Neural cell (in vitro differentiated cells): ENCODE results near the gene ERH. TPM values are rescaled to one million over a fixed set of nuclear protein-coding genes. Genes with fewer than 3 reads are reported as not detected.

Source experiments
- H2AFZ ChIP-seq: fragments of 200-600, 300-800 bp; sonication (generic), shearing (Covaris generic); 2 replicates; pipeline ENCODE4 v1.6.0; 2014; ENCODE audit warnings: low read depth, mild to moderate bottlenecking, antibody characterized with exemption, low read length, moderate library complexity
- H3F3A ChIP-seq: fragments of 200-600 bp; shearing (Covaris generic); 2 replicates; pipeline ENCODE4 v1.6.1; 2016; ENCODE audit warnings: mild to moderate bottlenecking, moderate library complexity, mixed read lengths, antibody characterized with exemption, low read length; ENCODE audit not compliant: insufficient read depth, poor library complexity, severe bottlenecking
- H3K27ac ChIP-seq: fragments of 200-600, 300-800 bp; sonication (generic), shearing (Covaris generic); 2 replicates; pipeline ENCODE4 v1.5.1; 2014; ENCODE audit warnings: mild to moderate bottlenecking, low read length, moderate library complexity
- H3K27me3 ChIP-seq: fragments of 300-800, 200-600 bp; sonication (generic), shearing (Covaris generic); 2 replicates; pipeline ENCODE4 v1.6.0; 2014; ENCODE audit warnings: mild to moderate bottlenecking, low read depth, low read length, moderate library complexity; ENCODE audit not compliant: insufficient read depth
- H3K36me3 ChIP-seq: fragments of 300-800, 200-600 bp; sonication (generic), shearing (Covaris generic); 2 replicates; pipeline ENCODE4 v1.5.1; 2014; ENCODE audit warnings: mild to moderate bottlenecking, antibody characterized with exemption, low read length, moderate library complexity; ENCODE audit not compliant: insufficient read depth
- H3K4me2 ChIP-seq: fragments of 300-800, 200-600 bp; sonication (generic), shearing (Covaris generic); 2 replicates; pipeline ENCODE4 v1.6.0; 2014; ENCODE audit warnings: mild to moderate bottlenecking, low read length
- H3K4me3 ChIP-seq: fragments of 300-800, 200-600 bp; sonication (generic), shearing (Covaris generic); 2 replicates; pipeline ENCODE4 v1.5.1; 2014; ENCODE audit warnings: mild to moderate bottlenecking, low read length, moderate library complexity
- H3K79me2 ChIP-seq: fragments of 200-600 bp; shearing (Covaris generic); replicated peaks from 2 replicates; pipeline ENCODE4 v1.6.0; 2014; ENCODE audit warnings: mild to moderate bottlenecking, low read length, moderate library complexity; ENCODE audit not compliant: insufficient read depth
- H3K9ac ChIP-seq: fragments of 300-800, 200-600 bp; sonication (generic), shearing (Covaris generic); 2 replicates; pipeline ENCODE4 v1.6.1; 2016; ENCODE audit warnings: mild to moderate bottlenecking, low read length, mixed read lengths
- H3K9me2 ChIP-seq: fragments of 200-600 bp; shearing (Covaris generic); 2 replicates; pipeline ENCODE4 v1.6.1; 2016; ENCODE audit warnings: mild to moderate bottlenecking, low read length, mixed read lengths; ENCODE audit not compliant: insufficient read depth
- H3K9me3 ChIP-seq: fragments of 200-600, 300-800 bp; sonication (generic), shearing (Covaris generic); 2 replicates; pipeline ENCODE4 v1.6.1; 2016; ENCODE audit warnings: mild to moderate bottlenecking, mixed run types, low read length, moderate library complexity, mixed read lengths
- H4K20me1 ChIP-seq: fragments of 200-600 bp; shearing (Covaris generic); 2 replicates; pipeline ENCODE4 v1.6.1; 2016; ENCODE audit warnings: mild to moderate bottlenecking, mixed run types; ENCODE audit not compliant: insufficient read depth
- EP300 ChIP-seq: fragments of 450-650 bp; conservative IDR thresholded peaks from 2 replicates; pipeline ENCODE4 v1.6.1; 2014; ENCODE audit warnings: antibody characterized with exemption, mild to moderate bottlenecking, moderate library complexity; ENCODE audit not compliant: poor library complexity, severe bottlenecking
- EZH2 ChIP-seq: fragments of 200-600, 300-800 bp; shearing (Covaris generic), sonication (generic); IDR thresholded peaks from 2 replicates; pipeline ENCODE4 v1.6.1; 2014; ENCODE audit warnings: antibody characterized with exemption, low read length, borderline replicate concordance, mild to moderate bottlenecking; ENCODE audit not compliant: insufficient read depth, poor library complexity, severe bottlenecking
- MXI1 ChIP-seq: fragments of 450-650 bp; conservative IDR thresholded peaks from 2 replicates; pipeline ENCODE4 v1.6.1; 2014; ENCODE audit warnings: antibody characterized with exemption, mild to moderate bottlenecking; ENCODE audit not compliant: poor library complexity, severe bottlenecking
- POLR2AphosphoS5 ChIP-seq: IDR thresholded peaks from 2 replicates; pipeline ENCODE4 v1.6.1; 2012
- RAD21 ChIP-seq: fragments of 450-650 bp; conservative IDR thresholded peaks from 2 replicates; pipeline ENCODE4 v1.6.1; 2014; ENCODE audit warnings: antibody characterized with exemption, mild to moderate bottlenecking, moderate library complexity
- SMC3 ChIP-seq: fragments of 450-650 bp; conservative IDR thresholded peaks from 2 replicates; pipeline ENCODE4 v1.6.1; 2014; ENCODE audit warnings: antibody characterized with exemption, mild to moderate bottlenecking, moderate library complexity; ENCODE audit not compliant: poor library complexity
- TAF1 ChIP-seq: IDR thresholded peaks from 2 replicates; pipeline ENCODE4 v1.6.1; 2012; ENCODE audit warnings: low read depth
- polyA plus RNA-seq: library from polyadenylated mRNA; depleted of rRNA; stranded (reverse); fragments of >200 nt; gene quantifications from 2 replicates; pipeline ENCODE4 v1.2.3, GENCODE V29; 2014
- TF ChIP-seq, protein P1 (sequence below): fragments of 450-650 bp; IDR thresholded peaks from 2 replicates; pipeline ENCODE4 v1.5.1; 2014; ENCODE audit warnings: antibody characterized with exemption, mild to moderate bottlenecking, moderate library complexity; ENCODE audit not compliant: poor library complexity, severe bottlenecking
- TF ChIP-seq, protein P2 (sequence below): IDR thresholded peaks from 2 replicates; pipeline ENCODE4 v1.6.1; 2012; ENCODE audit warnings: borderline replicate concordance

ERH gene
- polyA plus RNA-seq, 1 donor from 2014 or later = 480 TPM

DNA sequence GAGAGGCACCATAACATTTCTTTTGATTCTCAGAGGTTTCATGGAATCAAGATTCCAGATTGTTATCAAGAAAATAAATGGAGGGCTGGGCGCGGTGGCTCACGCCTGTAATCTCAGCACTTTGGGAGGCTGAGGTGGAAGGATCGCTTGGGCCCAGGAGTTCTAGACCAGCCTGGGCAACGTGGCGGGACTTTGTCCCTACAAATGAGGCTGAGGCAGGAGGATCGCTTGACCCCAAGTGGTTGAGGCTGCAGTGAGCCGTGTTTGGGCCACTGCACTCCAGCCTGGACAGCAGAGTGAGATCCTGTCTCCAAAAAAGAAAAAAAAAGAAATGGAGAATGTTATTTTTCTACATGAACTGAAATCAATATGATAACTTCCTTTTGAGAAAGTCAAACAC is 1.7 kb upstream of the ERH start:
- H2AFZ ChIP-seq = no peak overlapping the region
- H3K4me3 ChIP-seq = peak overlapping the region; percentile 80
- TF ChIP-seq TAF1 = no peak
- TF ChIP-seq, protein P1, sequence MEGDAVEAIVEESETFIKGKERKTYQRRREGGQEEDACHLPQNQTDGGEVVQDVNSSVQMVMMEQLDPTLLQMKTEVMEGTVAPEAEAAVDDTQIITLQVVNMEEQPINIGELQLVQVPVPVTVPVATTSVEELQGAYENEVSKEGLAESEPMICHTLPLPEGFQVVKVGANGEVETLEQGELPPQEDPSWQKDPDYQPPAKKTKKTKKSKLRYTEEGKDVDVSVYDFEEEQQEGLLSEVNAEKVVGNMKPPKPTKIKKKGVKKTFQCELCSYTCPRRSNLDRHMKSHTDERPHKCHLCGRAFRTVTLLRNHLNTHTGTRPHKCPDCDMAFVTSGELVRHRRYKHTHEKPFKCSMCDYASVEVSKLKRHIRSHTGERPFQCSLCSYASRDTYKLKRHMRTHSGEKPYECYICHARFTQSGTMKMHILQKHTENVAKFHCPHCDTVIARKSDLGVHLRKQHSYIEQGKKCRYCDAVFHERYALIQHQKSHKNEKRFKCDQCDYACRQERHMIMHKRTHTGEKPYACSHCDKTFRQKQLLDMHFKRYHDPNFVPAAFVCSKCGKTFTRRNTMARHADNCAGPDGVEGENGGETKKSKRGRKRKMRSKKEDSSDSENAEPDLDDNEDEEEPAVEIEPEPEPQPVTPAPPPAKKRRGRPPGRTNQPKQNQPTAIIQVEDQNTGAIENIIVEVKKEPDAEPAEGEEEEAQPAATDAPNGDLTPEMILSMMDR = no peak
- no peak for TF ChIP-seq POLR2AphosphoS5
- no peak for TF ChIP-seq SMC3
- no peak for TF ChIP-seq EZH2
- TF ChIP-seq, protein P2, sequence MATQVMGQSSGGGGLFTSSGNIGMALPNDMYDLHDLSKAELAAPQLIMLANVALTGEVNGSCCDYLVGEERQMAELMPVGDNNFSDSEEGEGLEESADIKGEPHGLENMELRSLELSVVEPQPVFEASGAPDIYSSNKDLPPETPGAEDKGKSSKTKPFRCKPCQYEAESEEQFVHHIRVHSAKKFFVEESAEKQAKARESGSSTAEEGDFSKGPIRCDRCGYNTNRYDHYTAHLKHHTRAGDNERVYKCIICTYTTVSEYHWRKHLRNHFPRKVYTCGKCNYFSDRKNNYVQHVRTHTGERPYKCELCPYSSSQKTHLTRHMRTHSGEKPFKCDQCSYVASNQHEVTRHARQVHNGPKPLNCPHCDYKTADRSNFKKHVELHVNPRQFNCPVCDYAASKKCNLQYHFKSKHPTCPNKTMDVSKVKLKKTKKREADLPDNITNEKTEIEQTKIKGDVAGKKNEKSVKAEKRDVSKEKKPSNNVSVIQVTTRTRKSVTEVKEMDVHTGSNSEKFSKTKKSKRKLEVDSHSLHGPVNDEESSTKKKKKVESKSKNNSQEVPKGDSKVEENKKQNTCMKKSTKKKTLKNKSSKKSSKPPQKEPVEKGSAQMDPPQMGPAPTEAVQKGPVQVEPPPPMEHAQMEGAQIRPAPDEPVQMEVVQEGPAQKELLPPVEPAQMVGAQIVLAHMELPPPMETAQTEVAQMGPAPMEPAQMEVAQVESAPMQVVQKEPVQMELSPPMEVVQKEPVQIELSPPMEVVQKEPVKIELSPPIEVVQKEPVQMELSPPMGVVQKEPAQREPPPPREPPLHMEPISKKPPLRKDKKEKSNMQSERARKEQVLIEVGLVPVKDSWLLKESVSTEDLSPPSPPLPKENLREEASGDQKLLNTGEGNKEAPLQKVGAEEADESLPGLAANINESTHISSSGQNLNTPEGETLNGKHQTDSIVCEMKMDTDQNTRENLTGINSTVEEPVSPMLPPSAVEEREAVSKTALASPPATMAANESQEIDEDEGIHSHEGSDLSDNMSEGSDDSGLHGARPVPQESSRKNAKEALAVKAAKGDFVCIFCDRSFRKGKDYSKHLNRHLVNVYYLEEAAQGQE = no peak
- no peak for TF ChIP-seq MXI1
- no peak for TF ChIP-seq RAD21
- no peak for TF ChIP-seq EP300
- peaks cover 5% of the 10 kb centered on the region for H3F3A ChIP-seq
- no peaks in the 10 kb centered on the region for H3K9me2 ChIP-seq
- H3K9me3 ChIP-seq = no peaks in the 10 kb centered on the region
- peaks cover 1% of the 10 kb centered on the region for H3K36me3 ChIP-seq
- H3K27me3 ChIP-seq = no peaks in the 10 kb centered on the region
- H4K20me1 ChIP-seq = no peaks in the 10 kb centered on the region
- H3K4me2 ChIP-seq = peak overlapping the region; percentile 89
- H3K27ac ChIP-seq = peak overlapping the region; percentile 93
- H3K9ac ChIP-seq = peak overlapping the region; percentile 94
- peaks cover 88% of the 10 kb centered on the region for H3K79me2 ChIP-seq

DNA sequence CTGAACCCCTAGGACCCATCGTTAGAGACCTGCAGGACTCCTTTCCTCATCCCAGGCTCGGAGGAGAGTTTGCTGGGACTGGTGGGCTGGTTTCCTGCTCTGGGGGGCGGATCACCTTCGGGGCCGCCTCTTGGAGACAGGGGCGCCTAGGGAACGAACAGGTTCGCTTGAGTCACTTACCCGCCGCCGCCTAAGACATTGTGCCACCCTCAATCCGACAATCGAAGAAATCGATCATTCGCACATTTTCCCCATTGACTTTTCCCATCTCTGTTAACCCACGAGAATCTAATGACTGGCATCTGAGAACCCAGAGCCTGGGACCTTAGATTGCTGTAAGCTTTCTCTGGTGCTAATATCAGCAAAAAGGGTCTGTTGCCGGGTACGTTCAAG is 715 bp upstream of the ERH start:
- Histone ChIP-seq H3K79me2 (peaks cover 88% of the 10 kb centered on the region), H3F3A (peaks cover 5% of the 10 kb centered on the region), H3K36me3 (no peaks in the 10 kb centered on the region), H3K9ac (peak overlapping the region; percentile 94), H3K9me3 (no peaks in the 10 kb centered on the region), H4K20me1 (no peaks in the 10 kb centered on the region), H2AFZ (peak overlapping the region; percentile 46), H3K9me2 (no peaks in the 10 kb centered on the region), H3K4me2 (peak overlapping the region; percentile 89), H3K27me3 (no peaks in the 10 kb centered on the region), H3K27ac (peak overlapping the region; percentile 93), H3K4me3 (peak overlapping the region; percentile 80)
- TF ChIP-seq, protein P1 = no peak
- no peak for TF ChIP-seq TAF1
- no peak for TF ChIP-seq POLR2AphosphoS5
- TF ChIP-seq RAD21 = peak; percentile 24
- peak; percentile 6 for TF ChIP-seq MXI1
- no peak for TF ChIP-seq EZH2
- TF ChIP-seq SMC3 = peak; percentile 36
- no peak for TF ChIP-seq EP300
- TF ChIP-seq, protein P2 = peak; percentile 10
